HepG2 (cell line): ENCODE data around the gene CCL17. TPM values are rescaled to one million over a fixed set of nuclear protein-coding genes. Genes with fewer than 3 reads are reported as not detected.

Experiments
- CHD4 ChIP-seq: fragments of 200-600 bp; sonication (generic); IDR thresholded peaks from 2 replicates; pipeline ENCODE4 v1.7.0; 2017; ENCODE audit warnings: mild to moderate bottlenecking, low read length, borderline replicate concordance
- HNF4G ChIP-seq, 2 experiments: sonication (generic) in 1 of 2; formaldehyde crosslinking in 1 of 2; IDR thresholded peaks; 2 replicates each; pipeline versions ENCODE4 v1.4.0 to v1.6.1; 2011 to 2020; ENCODE audit warnings: borderline replicate concordance in 2 of 2, low read depth in 2 of 2, mild to moderate bottlenecking in 2 of 2, low read length in 1 of 2, missing genetic modification reagents in 1 of 2, moderate library complexity in 1 of 2
- MED1 ChIP-seq: sonication (generic); formaldehyde crosslinking; IDR thresholded peaks from 2 replicates; pipeline ENCODE4 v1.4.0; 2020; ENCODE audit warnings: missing genetic modification reagents
- MTA3 ChIP-seq: sonication (generic); formaldehyde crosslinking; IDR thresholded peaks from 2 replicates; pipeline ENCODE4 v1.4.0; 2020; ENCODE audit warnings: missing genetic modification reagents
- MYNN ChIP-seq: sonication (generic); formaldehyde crosslinking; IDR thresholded peaks from 2 replicates; pipeline ENCODE4 v1.4.0; 2020; ENCODE audit warnings: mild to moderate bottlenecking, low read depth, missing genetic modification reagents
- PAWR ChIP-seq: sonication (generic); formaldehyde crosslinking; IDR thresholded peaks from 2 replicates; pipeline ENCODE4 v1.4.0; 2020; ENCODE audit warnings: missing genetic modification reagents, mild to moderate bottlenecking, borderline replicate concordance
- PLRG1 ChIP-seq: fragments of 450-650 bp; conservative IDR thresholded peaks from 2 replicates; pipeline ENCODE4 v1.6.1; 2016
- RXRA ChIP-seq: sonication (generic); formaldehyde crosslinking; IDR thresholded peaks from 2 replicates; pipeline ENCODE4 v1.5.1; 2020; ENCODE audit warnings: missing genetic modification reagents
- SALL2 ChIP-seq: sonication (generic); formaldehyde crosslinking; IDR thresholded peaks from 2 replicates; pipeline ENCODE4 v1.8.1; 2023; ENCODE audit warnings: mild to moderate bottlenecking, missing genetic modification reagents, inconsistent platforms
- SRSF9 ChIP-seq: fragments of 200-400 bp; formaldehyde crosslinking; IDR thresholded peaks from 2 replicates; pipeline ENCODE4 v1.6.1; 2018; ENCODE audit warnings: borderline replicate concordance, mild to moderate bottlenecking, low read depth, low read length; ENCODE audit not compliant: insufficient read depth, poor library complexity, severe bottlenecking
- THAP11 ChIP-seq: IDR thresholded peaks from 2 replicates; pipeline ENCODE4 v1.6.1; 2016; ENCODE audit warnings: missing biosample characterization, missing genetic modification reagents
- TOPORS ChIP-seq: sonication (generic); formaldehyde crosslinking; IDR thresholded peaks from 2 replicates; pipeline ENCODE4 v1.8.0; 2023; ENCODE audit warnings: mild to moderate bottlenecking, missing genetic modification reagents
- XRCC5 ChIP-seq: fragments of 200-400 bp; formaldehyde crosslinking; optimal IDR thresholded peaks from 2 replicates; pipeline ENCODE3; 2017; ENCODE audit warnings: mild to moderate bottlenecking, low read length
- ZNF614 ChIP-seq: IDR thresholded peaks from 2 replicates; pipeline ENCODE4 v1.6.1; 2018; ENCODE audit warnings: missing biosample characterization, missing genetic modification reagents, inconsistent platforms, borderline replicate concordance
- ZNF83 ChIP-seq: sonication (generic); formaldehyde crosslinking; IDR thresholded peaks from 2 replicates; pipeline ENCODE4 v1.4.0; 2020; ENCODE audit warnings: missing genetic modification reagents, mild to moderate bottlenecking, borderline replicate concordance
- polyA plus RNA-seq, 8 experiments: library from polyadenylated mRNA; depleted of rRNA in 3 of 8; stranded (reverse) in 7 of 8; unstranded in 1 of 8; fragments of >200 nt; fragmentation: Illumina TruSeq in 4 of 8; extraction: Trizol in 4 of 8; gene quantifications; 2 replicates each; pipeline versions ENCODE4 v1.2.1 to v1.2.3, GENCODE V29; 2011 to 2016; ENCODE audit warnings: low read depth in 4 of 8, missing spikeins in 1 of 8, mixed read lengths in 1 of 8; ENCODE audit not compliant: insufficient read depth in 1 of 8
- total RNA-seq, 5 experiments: library from RNA; depleted of rRNA; stranded (reverse); fragments of >200 nt; fragmentation: Illumina TruSeq; extraction: Trizol; gene quantifications; 2 replicates each; pipeline ENCODE4 v1.2.3, GENCODE V29; 2016; ENCODE audit warnings: low read depth in 1 of 5
- TF ChIP-seq, protein P1 (sequence below): sonication (generic); formaldehyde crosslinking; IDR thresholded peaks from 2 replicates; pipeline ENCODE4 v1.5.1; 2020; ENCODE audit warnings: missing genetic modification reagents, mild to moderate bottlenecking, borderline replicate concordance
- TF ChIP-seq, protein P2 (sequence below): sonication (generic); formaldehyde crosslinking; IDR thresholded peaks from 2 replicates; pipeline ENCODE4 v1.8.0; 2022; ENCODE audit warnings: mild to moderate bottlenecking, missing genetic modification reagents; ENCODE audit not compliant: insufficient replicate concordance
- TF ChIP-seq, protein P3 (sequence below): IDR thresholded peaks from 2 replicates; pipeline ENCODE4 v1.6.1; 2016; ENCODE audit warnings: mild to moderate bottlenecking
- TF ChIP-seq, protein P4 (sequence below), 2 experiments: sonication (generic) in 1 of 2; formaldehyde crosslinking in 1 of 2; IDR thresholded peaks; 2 replicates each; pipeline versions ENCODE4 v1.5.1 to v1.6.1; 2011 to 2020; ENCODE audit warnings: borderline replicate concordance in 1 of 2, low read depth in 1 of 2, low read length in 1 of 2, mild to moderate bottlenecking in 1 of 2, missing genetic modification reagents in 1 of 2, moderate library complexity in 1 of 2

The CCL17 gene
- total and polyA plus RNA-seq, 2 of the 13 experiments (the other 11 are each of a cell fraction or from before 2014, with no cell fraction given): not detected

DNA sequence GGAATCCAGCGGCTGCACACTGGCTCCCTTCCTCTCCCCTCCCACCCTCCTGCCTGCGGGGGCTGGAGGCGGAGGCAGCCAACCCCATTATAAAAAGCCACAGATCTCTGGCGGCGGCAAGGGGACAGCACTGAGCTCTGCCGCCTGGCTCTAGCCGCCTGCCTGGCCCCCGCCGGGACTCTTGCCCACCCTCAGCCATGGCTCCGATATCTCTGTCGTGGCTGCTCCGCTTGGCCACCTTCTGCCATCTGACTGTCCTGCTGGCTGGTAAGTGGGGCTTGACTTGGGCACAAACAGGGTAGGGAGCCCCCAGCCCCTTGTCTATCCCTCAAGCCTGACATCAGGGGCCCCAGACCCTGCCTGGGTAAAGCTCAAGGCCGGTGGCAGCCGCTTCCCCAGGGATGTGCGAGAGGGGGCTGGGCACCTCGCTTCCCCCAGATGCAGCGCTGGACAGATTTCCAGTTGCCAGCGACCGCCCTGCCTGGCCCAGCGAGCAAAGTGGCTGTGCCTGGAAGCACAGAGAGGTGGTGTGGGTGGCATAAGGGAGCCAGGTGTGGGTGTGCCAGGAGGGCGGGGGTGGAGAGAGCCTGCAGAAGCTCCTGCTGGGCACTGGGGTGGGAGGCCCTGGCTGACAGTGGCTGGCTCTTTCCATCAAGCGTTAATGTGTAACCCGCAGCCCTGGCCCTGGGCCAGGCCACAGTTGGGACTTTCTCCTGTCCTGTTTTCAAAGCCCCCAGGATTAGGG, 32.0 kb upstream of the CCL17 start, which contains the start of gene CX3CL1 (continued):
- TF ChIP-seq, protein P1, sequence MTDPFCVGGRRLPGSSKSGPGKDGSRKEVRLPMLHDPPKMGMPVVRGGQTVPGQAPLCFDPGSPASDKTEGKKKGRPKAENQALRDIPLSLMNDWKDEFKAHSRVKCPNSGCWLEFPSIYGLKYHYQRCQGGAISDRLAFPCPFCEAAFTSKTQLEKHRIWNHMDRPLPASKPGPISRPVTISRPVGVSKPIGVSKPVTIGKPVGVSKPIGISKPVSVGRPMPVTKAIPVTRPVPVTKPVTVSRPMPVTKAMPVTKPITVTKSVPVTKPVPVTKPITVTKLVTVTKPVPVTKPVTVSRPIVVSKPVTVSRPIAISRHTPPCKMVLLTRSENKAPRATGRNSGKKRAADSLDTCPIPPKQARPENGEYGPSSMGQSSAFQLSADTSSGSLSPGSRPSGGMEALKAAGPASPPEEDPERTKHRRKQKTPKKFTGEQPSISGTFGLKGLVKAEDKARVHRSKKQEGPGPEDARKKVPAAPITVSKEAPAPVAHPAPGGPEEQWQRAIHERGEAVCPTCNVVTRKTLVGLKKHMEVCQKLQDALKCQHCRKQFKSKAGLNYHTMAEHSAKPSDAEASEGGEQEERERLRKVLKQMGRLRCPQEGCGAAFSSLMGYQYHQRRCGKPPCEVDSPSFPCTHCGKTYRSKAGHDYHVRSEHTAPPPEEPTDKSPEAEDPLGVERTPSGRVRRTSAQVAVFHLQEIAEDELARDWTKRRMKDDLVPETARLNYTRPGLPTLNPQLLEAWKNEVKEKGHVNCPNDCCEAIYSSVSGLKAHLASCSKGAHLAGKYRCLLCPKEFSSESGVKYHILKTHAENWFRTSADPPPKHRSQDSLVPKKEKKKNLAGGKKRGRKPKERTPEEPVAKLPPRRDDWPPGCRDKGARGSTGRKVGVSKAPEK: 0 out of 2 replicates have a peak, but pooled peaks have one; percentile 76
- peak; percentile 52 for TF ChIP-seq XRCC5
- TF ChIP-seq, protein P2, sequence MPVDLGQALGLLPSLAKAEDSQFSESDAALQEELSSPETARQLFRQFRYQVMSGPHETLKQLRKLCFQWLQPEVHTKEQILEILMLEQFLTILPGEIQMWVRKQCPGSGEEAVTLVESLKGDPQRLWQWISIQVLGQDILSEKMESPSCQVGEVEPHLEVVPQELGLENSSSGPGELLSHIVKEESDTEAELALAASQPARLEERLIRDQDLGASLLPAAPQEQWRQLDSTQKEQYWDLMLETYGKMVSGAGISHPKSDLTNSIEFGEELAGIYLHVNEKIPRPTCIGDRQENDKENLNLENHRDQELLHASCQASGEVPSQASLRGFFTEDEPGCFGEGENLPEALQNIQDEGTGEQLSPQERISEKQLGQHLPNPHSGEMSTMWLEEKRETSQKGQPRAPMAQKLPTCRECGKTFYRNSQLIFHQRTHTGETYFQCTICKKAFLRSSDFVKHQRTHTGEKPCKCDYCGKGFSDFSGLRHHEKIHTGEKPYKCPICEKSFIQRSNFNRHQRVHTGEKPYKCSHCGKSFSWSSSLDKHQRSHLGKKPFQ (CRISPR knock-in tag): peak; percentile 85
- 0 out of 2 replicates have a peak, but pooled peaks have one; percentile 12 for TF ChIP-seq MED1 (CRISPR knock-in tag)
- TF ChIP-seq MTA3 (CRISPR knock-in tag): no peak
- TF ChIP-seq ZNF83 (CRISPR knock-in tag): no peak
- TF ChIP-seq HNF4G (IDR thresholded peaks at IDR 0.05; ENCODE audit: borderline replicate concordance, low read depth, low read length): peak; percentile 91
- no peak; the same call in none of the 2 replicates for TF ChIP-seq HNF4G (CRISPR knock-in tag; IDR thresholded peaks at IDR 0.05; ENCODE audit: borderline replicate concordance, low read depth)
- no peak for TF ChIP-seq SRSF9
- TF ChIP-seq RXRA (CRISPR knock-in tag): peak; percentile 3
- TF ChIP-seq SALL2: 0 out of 2 replicates have a peak, but pooled peaks have one; percentile 70
- TF ChIP-seq MYNN (CRISPR knock-in tag): no peak; the same call in 1 of the 2 replicates
- TF ChIP-seq ZNF614 (CRISPR knock-in tag): peak; percentile 34; the same call in 1 of the 2 replicates
- TF ChIP-seq CHD4: peak; percentile 60; the same call in 1 of the 2 replicates
- TF ChIP-seq, protein P3, sequence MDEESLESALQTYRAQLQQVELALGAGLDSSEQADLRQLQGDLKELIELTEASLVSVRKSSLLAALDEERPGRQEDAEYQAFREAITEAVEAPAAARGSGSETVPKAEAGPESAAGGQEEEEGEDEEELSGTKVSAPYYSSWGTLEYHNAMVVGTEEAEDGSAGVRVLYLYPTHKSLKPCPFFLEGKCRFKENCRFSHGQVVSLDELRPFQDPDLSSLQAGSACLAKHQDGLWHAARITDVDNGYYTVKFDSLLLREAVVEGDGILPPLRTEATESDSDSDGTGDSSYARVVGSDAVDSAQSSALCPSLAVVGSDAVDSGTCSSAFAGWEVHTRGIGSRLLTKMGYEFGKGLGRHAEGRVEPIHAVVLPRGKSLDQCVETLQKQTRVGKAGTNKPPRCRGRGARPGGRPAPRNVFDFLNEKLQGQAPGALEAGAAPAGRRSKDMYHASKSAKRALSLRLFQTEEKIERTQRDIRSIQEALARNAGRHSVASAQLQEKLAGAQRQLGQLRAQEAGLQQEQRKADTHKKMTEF (CRISPR knock-in tag): peak; percentile 98
- TF ChIP-seq PLRG1: no peak
- TF ChIP-seq, protein P4, sequence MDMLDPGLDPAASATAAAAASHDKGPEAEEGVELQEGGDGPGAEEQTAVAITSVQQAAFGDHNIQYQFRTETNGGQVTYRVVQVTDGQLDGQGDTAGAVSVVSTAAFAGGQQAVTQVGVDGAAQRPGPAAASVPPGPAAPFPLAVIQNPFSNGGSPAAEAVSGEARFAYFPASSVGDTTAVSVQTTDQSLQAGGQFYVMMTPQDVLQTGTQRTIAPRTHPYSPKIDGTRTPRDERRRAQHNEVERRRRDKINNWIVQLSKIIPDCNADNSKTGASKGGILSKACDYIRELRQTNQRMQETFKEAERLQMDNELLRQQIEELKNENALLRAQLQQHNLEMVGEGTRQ (IDR thresholded peaks at IDR 0.05; ENCODE audit: low read depth, low read length): no peak
- TF ChIP-seq, protein P4 (CRISPR knock-in tag; IDR thresholded peaks at IDR 0.05; ENCODE audit: borderline replicate concordance): peak; percentile 51; the same call in 1 of the 2 replicates
- TF ChIP-seq PAWR (CRISPR knock-in tag): peak; percentile 29; the same call in 1 of the 2 replicates
- TF ChIP-seq TOPORS (CRISPR knock-in tag): no peak
- no peak; the same call in none of the 2 replicates for TF ChIP-seq THAP11 (CRISPR knock-in tag)
